GM18520 (cell line): ENCODE measurements around the gene RILPL2.
A peak's percentile ranks its signal among the peaks of the same experiment; 100 is the strongest.
"Not testable (repeated sequence)": the region's sequence is repeated elsewhere in the genome, so short reads cannot be mapped to it uniquely, and the experiment has no call there.

Experiments
- ATAC-seq: cut with Tn5 transposase; IDR thresholded peaks from one replicate; pipeline ENCODE4 v1.9.1; 2021; ENCODE audit not compliant: unreplicated experiment

The RILPL2 gene

GRCh38 chr12:123450636-123451035 lies 14.2 kb upstream of the RILPL2 start:
- no peak for ATAC-seq

DNA sequence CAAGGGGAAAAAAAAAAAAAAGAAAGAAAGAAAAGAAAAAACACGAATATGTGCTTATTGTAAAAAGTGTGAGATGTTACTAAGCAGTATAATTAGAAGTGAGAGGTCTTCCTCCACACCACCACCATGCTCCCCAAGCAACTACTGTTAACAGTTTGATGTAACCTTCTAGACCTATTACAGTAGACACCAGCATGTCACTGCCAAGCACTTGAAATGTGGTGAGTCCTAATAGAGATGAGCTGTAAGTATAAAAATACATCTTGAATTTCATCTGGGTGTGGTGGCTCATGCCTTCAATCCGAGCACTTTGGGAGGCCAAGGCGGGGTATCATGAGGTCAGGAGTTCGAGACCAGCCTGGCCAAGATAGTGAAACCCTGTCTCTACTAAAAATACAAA lies 13.4 kb upstream of the RILPL2 start:
- ATAC-seq = no peak

GRCh38 chr12:123449249-123449733 lies 12.8 kb upstream of the RILPL2 start:
- no peak for ATAC-seq

DNA sequence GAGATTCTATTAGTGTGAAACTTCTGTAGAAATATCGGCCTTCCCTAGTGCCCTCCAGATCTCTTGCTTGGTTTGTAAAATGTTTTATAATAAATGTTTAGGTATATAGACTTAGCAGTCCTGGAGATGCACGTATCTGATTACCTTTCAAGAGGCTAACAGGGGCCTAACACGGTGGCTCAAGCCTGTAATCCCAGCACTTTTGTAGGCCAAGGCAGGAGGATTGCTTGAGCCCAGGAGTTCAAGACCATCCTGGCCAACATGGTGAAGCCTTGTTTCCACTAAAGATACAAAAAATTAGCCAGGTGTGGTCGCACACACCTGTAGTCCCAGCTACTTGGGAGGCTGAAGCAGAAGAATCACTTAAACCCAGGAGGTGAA lies 9.8 kb upstream of the RILPL2 start:
- ATAC-seq = no peak

DNA sequence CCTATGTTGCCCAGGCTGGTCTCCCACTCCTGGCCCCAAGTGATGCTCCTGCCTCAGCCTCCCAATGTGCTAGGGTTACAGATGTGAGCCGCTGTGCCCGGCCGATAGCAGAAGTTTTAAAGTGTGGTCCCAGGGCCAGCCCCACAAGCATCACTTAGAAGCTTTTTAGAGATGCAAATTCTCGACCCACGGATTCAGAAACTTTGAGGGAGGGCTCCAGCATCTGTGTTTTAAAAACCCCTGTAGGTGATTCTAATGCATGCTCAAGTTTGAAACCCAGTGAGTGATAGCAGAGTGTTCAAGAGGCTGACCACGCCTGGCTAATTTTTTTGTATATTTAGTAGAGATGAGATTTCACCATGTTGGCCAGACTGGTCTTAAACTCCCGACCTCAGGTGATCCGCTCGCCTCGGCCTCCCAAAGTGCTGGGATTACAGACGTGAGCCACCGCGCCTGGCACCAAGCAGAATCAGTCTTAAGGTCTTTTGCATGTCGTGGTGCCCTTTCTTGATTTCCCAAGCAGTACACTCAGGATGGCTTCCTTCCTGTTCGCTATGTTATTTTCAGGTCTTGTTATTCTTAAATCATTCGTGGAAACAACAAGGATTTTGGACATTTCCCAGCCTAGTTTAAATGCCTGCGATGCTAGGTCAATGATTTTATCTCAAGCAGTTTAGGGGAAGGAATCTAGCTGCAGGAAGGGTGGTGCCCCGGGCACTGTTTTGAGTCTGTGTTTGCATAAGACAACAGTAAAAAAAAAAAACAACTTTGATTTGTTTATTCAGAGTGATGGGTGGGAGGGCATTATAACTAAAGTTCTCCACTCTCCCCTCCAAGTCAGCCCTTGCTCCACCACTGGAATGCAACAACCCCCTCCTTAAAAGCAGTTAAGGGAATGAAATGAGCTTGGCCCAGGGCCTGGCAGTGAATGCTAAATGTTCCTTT lies 9.2 kb upstream of the RILPL2 start:
- ATAC-seq = no peak

DNA sequence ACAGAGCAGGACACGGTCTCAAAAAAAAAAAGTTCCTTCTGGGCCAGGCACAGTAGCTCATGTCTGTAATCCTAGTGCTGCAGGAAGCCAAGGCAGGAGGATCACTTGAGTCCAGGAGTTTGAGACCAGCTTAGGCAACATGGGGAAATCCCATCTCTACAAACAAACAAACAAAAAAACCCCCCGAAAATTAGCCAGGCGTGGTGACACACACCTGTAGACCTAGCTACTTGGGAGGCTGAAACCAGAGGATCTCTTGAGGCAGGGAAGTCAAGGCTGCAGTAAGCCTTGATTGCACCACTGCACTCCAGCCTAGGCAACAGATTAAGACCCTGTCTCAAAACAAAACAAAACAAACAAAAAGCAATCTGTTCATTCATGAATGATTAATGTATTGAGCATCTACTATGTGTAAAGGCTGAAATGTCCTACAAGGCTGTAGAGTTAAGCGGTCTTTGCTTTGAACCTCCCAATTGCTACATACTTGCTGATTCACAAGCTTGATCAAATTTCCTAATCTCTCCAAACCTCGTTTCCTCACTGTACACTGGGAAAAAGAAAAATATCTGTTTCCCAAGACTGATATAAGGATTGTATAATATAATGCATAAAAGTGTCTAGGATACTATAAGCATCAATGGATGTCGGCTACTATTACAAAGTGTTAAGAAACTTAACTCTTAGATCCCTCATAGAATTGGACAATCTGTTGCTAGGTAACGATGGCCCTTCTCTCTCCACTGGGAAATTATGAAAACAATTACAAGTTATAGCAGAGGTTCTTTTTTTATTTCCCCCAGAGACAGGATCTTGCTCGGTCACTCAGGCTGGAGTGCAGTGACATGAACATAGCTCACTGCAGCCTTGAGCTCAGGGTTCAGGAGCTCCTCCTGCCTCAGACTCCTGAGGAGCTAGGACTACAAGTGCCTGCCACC lies 7.9 kb upstream of the RILPL2 start:
- no peak for ATAC-seq

DNA sequence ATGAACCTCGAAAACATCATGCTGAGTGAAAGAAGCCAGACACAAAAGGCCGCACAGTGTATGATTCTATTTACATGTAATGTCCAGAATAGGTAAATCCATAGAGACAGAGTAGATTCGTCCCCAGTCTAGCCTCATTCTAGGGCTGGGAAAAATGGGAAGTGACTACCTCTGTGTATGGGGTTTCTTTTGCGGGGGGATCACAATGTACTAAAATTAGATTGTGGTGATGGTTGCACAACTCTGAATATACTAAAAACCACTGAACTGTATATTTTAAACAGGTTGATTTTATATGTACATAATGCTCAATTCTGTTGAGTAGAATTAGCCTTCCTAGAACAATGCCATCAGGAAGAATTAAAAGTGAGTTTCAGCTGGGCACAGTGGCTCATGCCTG lies 6.3 kb upstream of the RILPL2 start:
- no peak for ATAC-seq

- no peak for ATAC-seq
Measured at GRCh38 chr12:123441523-123442164, 5.2 kb upstream of the RILPL2 start.

GRCh38 chr12:123435636-123436016 lies 858 bp downstream of the RILPL2 start:
- no peak for ATAC-seq

GRCh38 chr12:123433615-123434014 lies 2.9 kb downstream of the RILPL2 start:
- ATAC-seq = no peak

DNA sequence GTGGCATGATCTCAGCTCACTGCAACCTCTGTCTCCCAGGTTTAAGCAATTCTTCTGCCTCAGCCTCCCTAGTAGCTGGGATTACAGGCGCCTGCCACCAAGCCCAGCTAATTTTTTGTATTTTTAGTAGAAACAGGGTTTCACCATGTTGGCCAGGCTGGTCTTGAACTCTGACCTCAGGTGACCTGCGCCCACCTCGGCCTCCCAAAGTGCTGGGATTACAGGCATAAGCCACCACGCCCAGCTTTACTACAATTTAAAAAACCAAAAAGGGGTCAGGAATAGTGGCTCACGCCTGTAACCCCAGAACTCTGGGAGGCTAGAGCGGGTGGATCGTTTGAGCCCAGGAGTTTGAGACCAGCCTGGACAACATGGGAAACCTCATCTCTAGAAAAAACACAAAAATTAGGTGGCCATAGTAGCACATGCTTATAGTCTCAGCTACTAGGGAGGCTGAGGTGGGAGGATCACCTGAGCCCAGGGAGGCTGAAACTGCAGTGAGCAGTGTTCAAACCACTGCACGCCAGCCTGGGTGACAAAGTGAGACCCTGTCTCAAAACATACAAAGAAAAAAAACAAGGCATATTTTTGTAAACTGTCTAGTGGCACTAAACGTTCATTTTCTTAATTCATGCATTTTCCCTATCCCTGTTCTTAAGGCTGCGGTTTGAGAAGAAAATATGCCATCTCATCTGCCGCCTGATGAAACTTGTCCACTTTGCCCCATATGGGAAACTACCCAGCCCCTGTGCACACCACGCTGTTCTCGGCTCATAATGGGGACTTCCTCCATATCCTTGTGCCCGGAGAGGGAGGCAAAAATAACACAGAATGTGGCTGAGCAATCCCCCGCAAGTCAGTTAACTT lies 4.3 kb downstream of the RILPL2 start:
- ATAC-seq = not testable (repeated sequence)

DNA sequence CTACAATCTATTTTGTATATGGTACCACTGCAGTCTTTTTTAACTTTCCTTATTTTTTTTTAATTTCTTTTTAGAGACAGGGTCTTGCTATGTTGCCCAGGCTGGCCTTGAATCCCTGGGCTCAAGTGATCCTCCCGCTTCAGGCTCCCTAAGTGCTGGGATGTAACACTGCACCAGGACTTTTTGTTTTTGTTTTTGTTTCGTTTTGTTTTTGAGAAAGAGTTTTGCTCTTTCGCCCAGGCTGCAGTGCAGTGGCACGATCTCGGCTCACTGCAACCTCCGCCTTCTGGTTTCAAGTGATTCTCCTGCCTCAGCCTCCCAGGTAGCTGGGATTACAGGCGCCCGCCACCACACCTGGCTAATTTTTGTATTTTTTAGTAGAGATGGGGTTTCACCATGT lies 7.4 kb downstream of the RILPL2 start:
- ATAC-seq = not testable (repeated sequence)

DNA sequence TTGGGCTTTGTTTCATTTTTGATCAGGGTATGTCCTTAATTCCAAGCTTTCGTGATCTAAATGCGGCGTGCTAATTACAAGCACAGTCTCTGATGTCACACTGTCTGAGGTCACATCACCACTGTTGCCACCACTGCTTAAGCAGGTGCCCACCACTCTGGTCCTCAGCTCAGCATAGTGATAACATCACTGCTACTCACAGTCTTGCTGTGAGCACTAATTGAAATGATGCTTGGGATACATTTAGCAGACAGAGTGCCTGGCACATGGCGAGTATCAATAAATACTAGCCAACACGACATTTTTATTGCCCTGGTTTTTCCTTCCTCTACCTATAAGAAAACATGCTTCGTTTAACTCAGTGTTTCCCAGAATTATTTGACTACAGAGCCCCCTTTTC lies 7.9 kb downstream of the RILPL2 start:
- no peak for ATAC-seq

DNA sequence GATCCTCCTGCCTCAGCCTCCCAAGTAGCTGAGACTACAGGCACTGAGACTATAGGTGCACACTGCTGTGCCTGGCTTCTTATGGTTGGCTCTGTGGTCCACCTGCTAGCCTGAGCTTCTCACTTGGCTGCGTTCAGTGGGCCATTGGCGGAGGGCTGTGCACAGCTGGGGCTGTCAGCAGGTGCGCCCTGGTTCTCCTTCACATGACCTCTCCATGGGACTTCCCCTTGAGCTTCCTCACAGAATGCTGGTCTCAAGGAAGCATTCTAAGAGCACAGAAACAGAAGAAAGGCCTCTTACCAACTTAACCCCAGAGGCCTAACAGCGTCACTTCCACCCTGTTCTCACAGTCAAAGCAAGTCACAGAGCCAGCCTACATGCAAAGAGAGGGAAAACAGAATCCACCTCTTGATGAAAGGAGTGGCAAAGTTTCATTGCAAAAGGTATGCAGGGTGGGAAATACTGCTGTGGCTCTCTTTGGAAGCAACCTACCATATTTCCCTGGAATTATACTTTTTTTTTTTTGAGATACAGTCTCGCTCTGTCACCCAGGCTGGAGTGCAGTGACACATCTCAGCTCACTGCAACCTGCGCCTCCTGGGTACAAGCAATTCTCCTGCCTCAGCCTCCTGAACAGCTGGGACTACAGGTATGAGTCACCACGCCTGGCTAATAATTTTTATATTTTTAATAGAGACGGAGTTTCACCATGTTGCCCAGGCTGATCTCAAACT lies 9.3 kb downstream of the RILPL2 start:
- ATAC-seq = peak; percentile 87

DNA sequence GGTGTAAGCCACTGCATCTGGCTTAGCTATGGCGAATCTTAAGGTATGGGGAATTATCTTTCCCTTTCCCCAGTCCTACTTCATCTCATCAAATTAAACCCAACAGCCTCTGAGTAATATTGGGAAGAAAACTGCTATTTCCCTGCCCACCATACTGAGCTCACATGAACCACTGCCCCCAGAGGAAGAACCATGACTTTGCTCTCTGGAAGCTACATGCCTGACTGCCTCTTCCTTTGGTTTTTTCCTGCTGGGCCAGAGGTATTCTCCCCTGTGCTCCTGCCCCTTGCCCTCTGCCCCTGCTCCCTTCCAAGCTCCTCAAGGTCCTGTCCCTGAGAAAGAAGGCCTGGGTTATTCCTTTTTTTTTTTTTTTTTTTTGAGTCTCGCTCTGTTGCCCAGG lies 15.2 kb downstream of the RILPL2 start:
- no peak for ATAC-seq

- no peak for ATAC-seq
Measured at GRCh38 chr12:123410041-123410412, 26.5 kb downstream of the RILPL2 start.

- ATAC-seq = not testable (repeated sequence)
Measured at GRCh38 chr12:123409284-123410040, 27.0 kb downstream of the RILPL2 start.

DNA sequence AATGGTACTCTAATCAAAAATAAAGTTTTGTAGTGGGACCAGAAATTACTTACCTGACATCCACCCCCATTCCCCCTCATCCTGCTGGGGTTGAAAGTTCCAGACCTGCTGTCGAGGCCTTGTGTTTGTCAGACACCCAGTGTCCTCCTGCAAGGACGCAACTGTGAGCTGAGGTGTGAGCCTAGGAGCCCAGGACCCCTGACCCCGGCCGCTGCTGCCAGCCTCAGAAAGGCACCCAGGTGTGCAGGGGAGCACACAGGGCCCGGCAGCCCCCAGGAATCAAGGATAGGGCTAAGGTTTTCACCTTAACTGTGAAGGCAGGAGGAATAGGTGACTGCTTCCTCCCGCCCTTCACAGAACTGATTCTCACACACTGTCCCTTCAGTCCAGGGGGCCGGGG lies 27.9 kb downstream of the RILPL2 start:
- not testable (repeated sequence) for ATAC-seq

- not testable (repeated sequence) for ATAC-seq
Measured at GRCh38 chr12:123407934-123408333, 28.6 kb downstream of the RILPL2 start.
